Measurements from ENCODE around the gene SEMA5A.

The SEMA5A gene

DNA sequence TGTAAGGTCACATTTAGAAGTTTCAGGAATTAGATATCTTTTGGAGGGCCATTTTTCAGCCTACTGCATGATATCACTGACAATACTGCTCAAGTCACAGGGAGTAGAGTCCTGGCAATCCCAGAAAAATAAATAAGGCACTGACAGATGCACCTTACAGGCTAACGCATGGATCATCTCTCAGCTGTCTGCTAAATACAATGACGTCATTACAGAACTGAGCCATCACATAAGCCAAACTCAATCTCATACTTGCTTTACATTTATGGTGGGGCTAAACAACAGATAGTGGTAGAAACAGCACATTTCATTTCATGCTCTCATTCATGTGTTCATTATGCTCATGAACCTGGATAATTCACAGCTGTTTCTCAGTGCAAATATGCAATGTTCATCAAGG lies 243.7 kb downstream of the SEMA5A start:
- no peaks in the 10 kb centered on the region for H3K4me1 Mint-ChIP-seq
- DNase-seq: no peak
- H3K4me3 Mint-ChIP-seq: no peak overlapping the region
- TF ChIP-seq, protein P1, sequence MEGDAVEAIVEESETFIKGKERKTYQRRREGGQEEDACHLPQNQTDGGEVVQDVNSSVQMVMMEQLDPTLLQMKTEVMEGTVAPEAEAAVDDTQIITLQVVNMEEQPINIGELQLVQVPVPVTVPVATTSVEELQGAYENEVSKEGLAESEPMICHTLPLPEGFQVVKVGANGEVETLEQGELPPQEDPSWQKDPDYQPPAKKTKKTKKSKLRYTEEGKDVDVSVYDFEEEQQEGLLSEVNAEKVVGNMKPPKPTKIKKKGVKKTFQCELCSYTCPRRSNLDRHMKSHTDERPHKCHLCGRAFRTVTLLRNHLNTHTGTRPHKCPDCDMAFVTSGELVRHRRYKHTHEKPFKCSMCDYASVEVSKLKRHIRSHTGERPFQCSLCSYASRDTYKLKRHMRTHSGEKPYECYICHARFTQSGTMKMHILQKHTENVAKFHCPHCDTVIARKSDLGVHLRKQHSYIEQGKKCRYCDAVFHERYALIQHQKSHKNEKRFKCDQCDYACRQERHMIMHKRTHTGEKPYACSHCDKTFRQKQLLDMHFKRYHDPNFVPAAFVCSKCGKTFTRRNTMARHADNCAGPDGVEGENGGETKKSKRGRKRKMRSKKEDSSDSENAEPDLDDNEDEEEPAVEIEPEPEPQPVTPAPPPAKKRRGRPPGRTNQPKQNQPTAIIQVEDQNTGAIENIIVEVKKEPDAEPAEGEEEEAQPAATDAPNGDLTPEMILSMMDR (IDR thresholded peaks at IDR 0.05): no peak
- H3K27me3 Mint-ChIP-seq (ENCODE audit: low read depth, poor library complexity): peaks cover 7% of the 10 kb centered on the region
- peaks cover 3% of the 10 kb centered on the region for H3K36me3 Mint-ChIP-seq (ENCODE audit: low read depth)
- no peak overlapping the region for H3K27ac Mint-ChIP-seq
- H3K9me3 Mint-ChIP-seq: no peaks in the 10 kb centered on the region

- no peaks in the 10 kb centered on the region for H3K9me3 Mint-ChIP-seq
- no peak overlapping the region for H3K27ac Mint-ChIP-seq
- DNase-seq: no peak
- TF ChIP-seq, protein P1 (IDR thresholded peaks at IDR 0.05): no peak
- peaks cover 7% of the 10 kb centered on the region for H3K27me3 Mint-ChIP-seq (ENCODE audit: low read depth, poor library complexity)
- peaks cover 3% of the 10 kb centered on the region for H3K36me3 Mint-ChIP-seq (ENCODE audit: low read depth)
- no peak overlapping the region for H3K4me3 Mint-ChIP-seq
- H3K4me1 Mint-ChIP-seq: no peaks in the 10 kb centered on the region
Observed at GRCh38 chr5:9301200-9301599, 244.7 kb downstream of the SEMA5A start.

DNA sequence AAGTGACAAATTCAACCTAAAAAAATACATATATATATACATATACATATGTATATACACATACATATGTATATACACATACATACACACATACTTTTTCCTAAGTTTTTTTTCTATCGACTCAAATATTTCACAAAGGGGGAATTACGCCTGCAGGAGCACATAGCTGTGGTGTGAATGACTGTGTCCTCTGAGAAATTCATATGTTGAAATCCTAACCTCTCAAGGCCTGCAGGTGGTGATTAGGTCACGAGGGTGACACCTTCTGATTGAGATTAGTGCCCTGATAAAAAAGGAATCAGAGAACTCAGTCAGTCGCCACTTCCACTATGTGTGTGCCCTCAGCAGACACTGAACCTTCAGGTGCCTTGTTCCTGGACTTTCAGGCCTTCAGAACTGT lies 248.7 kb downstream of the SEMA5A start:
- H3K4me1 Mint-ChIP-seq: no peaks in the 10 kb centered on the region
- H3K36me3 Mint-ChIP-seq (ENCODE audit: low read depth): peaks cover 3% of the 10 kb centered on the region
- no peak overlapping the region for H3K4me3 Mint-ChIP-seq
- no peaks in the 10 kb centered on the region for H3K9me3 Mint-ChIP-seq
- TF ChIP-seq, protein P1 (IDR thresholded peaks at IDR 0.05): no peak
- H3K27ac Mint-ChIP-seq: no peak overlapping the region
- DNase-seq: no peak
- H3K27me3 Mint-ChIP-seq (ENCODE audit: low read depth, poor library complexity): peaks cover 7% of the 10 kb centered on the region

DNA sequence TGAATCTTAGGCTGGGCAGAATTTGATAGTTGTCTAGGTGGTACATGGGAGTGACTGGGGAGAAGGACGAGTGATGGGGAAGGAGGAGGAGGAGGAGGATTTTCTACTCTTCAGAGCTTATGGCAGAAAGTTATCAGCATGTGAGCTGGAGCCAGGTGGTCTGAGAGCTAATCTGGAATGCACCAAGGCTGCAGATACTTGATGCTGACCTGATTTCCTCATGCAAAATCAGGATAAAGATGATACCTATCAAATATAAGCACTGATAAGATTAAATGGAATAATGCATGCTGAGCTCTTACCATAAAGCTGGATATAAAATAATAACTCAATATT lies 250.4 kb downstream of the SEMA5A start:
- TF ChIP-seq, protein P1 (IDR thresholded peaks at IDR 0.05): no peak
- no peak for DNase-seq
- Mint-ChIP-seq H3K27ac (no peak overlapping the region), H3K9me3 (no peaks in the 10 kb centered on the region), H3K36me3 (ENCODE audit: low read depth) (no peaks in the 10 kb centered on the region), H3K27me3 (ENCODE audit: low read depth, poor library complexity) (peaks cover 7% of the 10 kb centered on the region), H3K4me3 (no peak overlapping the region), H3K4me1 (no peaks in the 10 kb centered on the region)

DNA sequence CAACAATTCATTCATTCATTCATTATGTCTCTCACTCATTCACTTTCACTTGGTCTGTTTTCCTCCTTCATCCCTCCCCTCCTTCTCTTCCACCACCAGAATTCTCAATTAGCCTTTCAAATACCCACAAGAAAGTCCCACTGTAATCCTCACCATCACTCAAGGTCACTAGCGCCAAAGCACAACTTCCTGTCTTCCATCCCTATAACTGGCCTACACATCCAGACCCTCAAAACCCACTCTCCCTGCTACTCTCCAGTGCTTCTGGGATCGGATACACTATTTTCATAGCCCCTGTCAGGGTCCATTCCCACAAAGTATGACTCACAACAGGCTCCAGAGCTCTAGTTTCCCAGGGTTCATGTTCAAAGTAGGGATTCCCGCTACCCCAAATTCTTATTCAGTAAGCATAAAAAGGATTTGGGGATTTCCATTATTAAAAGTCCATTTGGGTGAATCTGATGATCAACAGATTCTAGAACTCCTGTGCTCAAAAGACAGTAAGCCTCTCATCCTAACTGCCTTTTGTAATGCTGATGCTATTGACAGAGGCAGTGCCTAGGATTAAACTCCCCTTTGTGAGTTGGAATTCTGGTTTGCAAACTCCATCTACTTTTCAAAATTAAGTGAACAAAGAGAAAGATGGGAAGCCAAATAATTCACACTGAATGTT lies 250.9 kb downstream of the SEMA5A start:
- Mint-ChIP-seq H3K4me1 (no peaks in the 10 kb centered on the region), H3K36me3 (ENCODE audit: low read depth) (no peaks in the 10 kb centered on the region), H3K27ac (no peak overlapping the region), H3K27me3 (ENCODE audit: low read depth, poor library complexity) (peaks cover 4% of the 10 kb centered on the region), H3K9me3 (no peaks in the 10 kb centered on the region), H3K4me3 (no peak overlapping the region)
- TF ChIP-seq, protein P1 (IDR thresholded peaks at IDR 0.05): no peak
- DNase-seq: no peak

DNA sequence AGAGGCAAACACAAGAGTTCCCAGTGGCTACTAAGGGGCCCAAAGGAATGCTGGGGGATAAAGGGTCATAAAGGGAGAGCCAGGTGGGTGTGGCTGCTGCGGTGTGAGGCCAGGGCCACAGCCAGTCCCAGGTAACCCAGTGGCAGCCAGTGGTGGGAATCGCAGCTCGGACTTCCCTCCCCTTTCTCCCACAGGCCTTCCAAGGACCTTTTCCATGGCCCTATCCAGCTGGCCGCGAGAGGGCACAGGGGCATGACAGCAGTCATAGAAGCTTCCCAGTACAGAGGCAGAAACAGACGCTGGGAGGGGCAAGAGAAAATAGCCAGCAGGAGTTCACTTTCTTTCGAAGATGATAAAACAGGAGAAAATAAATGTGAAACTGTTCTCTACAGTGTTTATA lies 257.6 kb downstream of the SEMA5A start:
- H3K4me3 Mint-ChIP-seq: no peak overlapping the region
- TF ChIP-seq, protein P1 (IDR thresholded peaks at IDR 0.05): no peak
- no peak overlapping the region for H3K27ac Mint-ChIP-seq
- H3K9me3 Mint-ChIP-seq: no peaks in the 10 kb centered on the region
- H3K27me3 Mint-ChIP-seq (ENCODE audit: low read depth, poor library complexity): no peaks in the 10 kb centered on the region
- DNase-seq: no peak
- no peaks in the 10 kb centered on the region for H3K36me3 Mint-ChIP-seq (ENCODE audit: low read depth)
- H3K4me1 Mint-ChIP-seq: no peaks in the 10 kb centered on the region

Data from nephron progenitor cell (in vitro differentiated cells).